ENCODE results near the gene MAGI2.

The MAGI2 gene

GRCh38 chr7:79064187-79064823 lies 389.2 kb downstream of the MAGI2 start (continued):
- no peak for TF ChIP-seq ZFP3 (CRISPR knock-in tag; IDR thresholded peaks at IDR 0.05)
- TF ChIP-seq ZFP30 (CRISPR knock-in tag; IDR thresholded peaks at IDR 0.05), result no peak
- TF ChIP-seq BACH2 (CRISPR knock-in tag; IDR thresholded peaks at IDR 0.05; ENCODE audit: borderline replicate concordance), result no peak
- TF ChIP-seq TOX (CRISPR knock-in tag; IDR thresholded peaks at IDR 0.05; ENCODE audit: borderline replicate concordance), result no peak
- TF ChIP-seq CSRNP3 (CRISPR knock-in tag; IDR thresholded peaks at IDR 0.05), result no peak
- no peak for TF ChIP-seq ISL1 (CRISPR knock-in tag; IDR thresholded peaks at IDR 0.05)

- no peak for ATAC-seq
- TF ChIP-seq TSHZ2 (CRISPR knock-in tag; IDR thresholded peaks at IDR 0.05) (no peak), BACH2 (CRISPR knock-in tag; IDR thresholded peaks at IDR 0.05; ENCODE audit: borderline replicate concordance) (no peak), GLIS3 (CRISPR knock-in tag; IDR thresholded peaks at IDR 0.05) (no peak), ISL1 (CRISPR knock-in tag; IDR thresholded peaks at IDR 0.05) (no peak), ARNTL (CRISPR knock-in tag; IDR thresholded peaks at IDR 0.05; ENCODE audit: borderline replicate concordance, low read depth) (no peak), ZNF565 (CRISPR knock-in tag; conservative IDR thresholded peaks at IDR 0.05; ENCODE audit: low read depth) (no peak), CREB5 (CRISPR knock-in tag; IDR thresholded peaks at IDR 0.05; ENCODE audit: low read depth) (no peak), ZFP3 (CRISPR knock-in tag; IDR thresholded peaks at IDR 0.05) (no peak), PATZ1 (CRISPR knock-in tag; IDR thresholded peaks at IDR 0.05; ENCODE audit: borderline replicate concordance) (no peak)
Observed at GRCh38 chr7:79063019-79063698, 390.3 kb downstream of the MAGI2 start.

- TF ChIP-seq POU6F1 (CRISPR knock-in tag; IDR thresholded peaks at IDR 0.05; ENCODE audit: borderline replicate concordance, low read depth) (no peak), GLIS3 (CRISPR knock-in tag; IDR thresholded peaks at IDR 0.05) (no peak), ARNTL (CRISPR knock-in tag; IDR thresholded peaks at IDR 0.05; ENCODE audit: borderline replicate concordance, low read depth) (no peak), BACH2 (CRISPR knock-in tag; IDR thresholded peaks at IDR 0.05; ENCODE audit: borderline replicate concordance) (no peak), ZNF8 (CRISPR knock-in tag; IDR thresholded peaks at IDR 0.05) (no peak), ESRRG (CRISPR knock-in tag; IDR thresholded peaks at IDR 0.05) (no peak), ZFP3 (CRISPR knock-in tag; IDR thresholded peaks at IDR 0.05) (no peak), TCF4 (CRISPR knock-in tag; IDR thresholded peaks at IDR 0.05; ENCODE audit: borderline replicate concordance) (no peak)
- ATAC-seq, result no peak
Observed at GRCh38 chr7:79060498-79060897, 393.0 kb downstream of the MAGI2 start.

Measured in SK-N-SH treated with all-trans-retinoic acid at 6 μM for 48 hours (cell line).